Measurements from ENCODE around the gene TTLL6. TPM values are rescaled to one million over a fixed set of nuclear protein-coding genes. Genes with fewer than 3 reads are reported as not detected.

The TTLL6 gene
- polyA plus RNA-seq, 2 of the 4 experiments (the other 2 are of a cell fraction): 1.6 to 7.8 TPM

GRCh38 chr17:48856122-48856821 is 39.2 kb upstream of the TTLL6 start:
- no peak for FAIRE-seq
- DNase-seq (ENCODE audit: low read depth in 1 of 2, low spot score in 1 of 2): no peak
- TF ChIP-seq RFX5 (IDR thresholded peaks at IDR 0.05) (no peak), ZFP36 (IDR thresholded peaks at IDR 0.05; ENCODE audit: borderline replicate concordance, partially characterized antibody) (no peak), MAFK (IDR thresholded peaks at IDR 0.05; ENCODE audit: partially characterized antibody) (no peak)
- no peaks in the 10 kb centered on the region for H3K9me3 ChIP-seq
- H3K4me1 ChIP-seq: no peaks in the 10 kb centered on the region
- H3K4me3 ChIP-seq: no peak overlapping the region
- no peak for ATAC-seq
- ChIA-PET CTCF (interaction anchor here (1.7 to 76.6 kb wide), 3 partner anchors 22 to 178 kb away, joined by 5 to 3251 read pairs (median 19); partner anchors contain the start of genes CALCOCO2 and TTLL6), POLR2A (no interaction called here)
- H3K4me2 ChIP-seq: no peak overlapping the region
- H3K27ac ChIP-seq: no peak overlapping the region
- 81% methylated on average over 3 of the region's 3 CpGs for WGBS (ENCODE audit: missing lambda C conversion rate)

DNA sequence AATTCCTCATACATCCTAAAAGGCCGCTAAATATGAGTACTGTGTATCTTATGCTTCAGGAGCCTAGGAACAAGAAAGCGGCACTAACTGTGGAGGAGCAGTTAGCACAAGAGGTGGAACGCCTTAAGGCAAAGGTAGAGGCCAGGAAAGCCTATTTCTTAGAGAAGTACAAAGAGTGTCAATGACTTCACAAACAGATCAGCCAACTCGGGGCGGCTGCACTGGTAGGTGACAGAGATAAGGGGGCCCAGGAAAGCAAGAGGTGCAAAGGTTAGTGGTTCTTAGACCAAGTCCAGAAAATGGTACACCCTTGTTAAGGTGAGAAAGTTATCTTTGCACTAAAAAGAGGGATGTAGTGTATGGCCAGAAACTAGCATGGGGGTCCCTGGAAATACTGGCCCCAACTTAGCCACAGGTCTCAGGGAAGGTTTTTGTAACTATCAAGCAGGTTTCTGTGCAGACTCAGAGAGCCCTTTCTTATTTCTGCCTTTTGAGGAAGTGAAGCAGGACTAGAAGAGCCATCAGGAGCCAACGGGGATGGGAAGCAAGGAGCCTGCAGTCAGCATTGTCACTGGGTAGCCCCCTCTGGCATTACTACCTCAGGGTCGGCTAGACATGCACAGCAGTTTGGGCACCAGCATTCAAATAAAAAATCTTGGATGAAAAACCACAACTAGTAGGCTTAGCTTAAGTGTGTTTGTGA is 37.9 kb upstream of the TTLL6 start:
- FAIRE-seq: no peak
- DNase-seq (ENCODE audit: low read depth in 1 of 2, low spot score in 1 of 2): no peak
- H3K4me3 ChIP-seq: no peak overlapping the region
- 0 out of 3 replicates have a peak, but pooled peaks cover 5% of the 10 kb centered on the region for H3K4me1 ChIP-seq
- TF ChIP-seq MYC (IDR thresholded peaks at IDR 0.05; ENCODE audit: borderline replicate concordance, low read length): no peak
- TF ChIP-seq, protein P1, sequence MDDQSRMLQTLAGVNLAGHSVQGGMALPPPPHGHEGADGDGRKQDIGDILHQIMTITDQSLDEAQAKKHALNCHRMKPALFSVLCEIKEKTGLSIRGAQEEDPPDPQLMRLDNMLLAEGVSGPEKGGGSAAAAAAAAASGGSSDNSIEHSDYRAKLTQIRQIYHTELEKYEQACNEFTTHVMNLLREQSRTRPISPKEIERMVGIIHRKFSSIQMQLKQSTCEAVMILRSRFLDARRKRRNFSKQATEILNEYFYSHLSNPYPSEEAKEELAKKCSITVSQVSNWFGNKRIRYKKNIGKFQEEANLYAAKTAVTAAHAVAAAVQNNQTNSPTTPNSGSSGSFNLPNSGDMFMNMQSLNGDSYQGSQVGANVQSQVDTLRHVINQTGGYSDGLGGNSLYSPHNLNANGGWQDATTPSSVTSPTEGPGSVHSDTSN (IDR thresholded peaks at IDR 0.05): no peak
- TF ChIP-seq ZFP36 (IDR thresholded peaks at IDR 0.05; ENCODE audit: borderline replicate concordance, partially characterized antibody): no peak
- TF ChIP-seq HEYL (CRISPR knock-in tag; IDR thresholded peaks at IDR 0.05): no peak
- no peak for TF ChIP-seq CBX2 (IDR thresholded peaks at IDR 0.05; ENCODE audit: borderline replicate concordance, low read depth)
- TF ChIP-seq CTCF (IDR thresholded peaks at IDR 0.05): no peak
- no peak for TF ChIP-seq ESRRA (IDR thresholded peaks at IDR 0.05; ENCODE audit: borderline replicate concordance, low read length)
- TF ChIP-seq ZSCAN20 (CRISPR knock-in tag; IDR thresholded peaks at IDR 0.05): no peak
- TF ChIP-seq JUNB (IDR thresholded peaks at IDR 0.05): no peak
- no peak for TF ChIP-seq ZC3H11A (IDR thresholded peaks at IDR 0.05)
- TF ChIP-seq HDAC2 (IDR thresholded peaks at IDR 0.05): no peak
- no peak for TF ChIP-seq PHF8 (IDR thresholded peaks at IDR 0.05; ENCODE audit: borderline replicate concordance, low read depth)
- no peak for TF ChIP-seq NR3C1 (IDR thresholded peaks at IDR 0.05)
- no peak for TF ChIP-seq EP300 (IDR thresholded peaks at IDR 0.05)
- TF ChIP-seq, protein P2, sequence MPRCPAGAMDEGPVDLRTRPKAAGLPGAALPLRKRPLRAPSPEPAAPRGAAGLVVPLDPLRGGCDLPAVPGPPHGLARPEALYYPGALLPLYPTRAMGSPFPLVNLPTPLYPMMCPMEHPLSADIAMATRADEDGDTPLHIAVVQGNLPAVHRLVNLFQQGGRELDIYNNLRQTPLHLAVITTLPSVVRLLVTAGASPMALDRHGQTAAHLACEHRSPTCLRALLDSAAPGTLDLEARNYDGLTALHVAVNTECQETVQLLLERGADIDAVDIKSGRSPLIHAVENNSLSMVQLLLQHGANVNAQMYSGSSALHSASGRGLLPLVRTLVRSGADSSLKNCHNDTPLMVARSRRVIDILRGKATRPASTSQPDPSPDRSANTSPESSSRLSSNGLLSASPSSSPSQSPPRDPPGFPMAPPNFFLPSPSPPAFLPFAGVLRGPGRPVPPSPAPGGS (IDR thresholded peaks at IDR 0.05): no peak
- ATAC-seq: no peak
- H3K9me3 ChIP-seq: no peaks in the 10 kb centered on the region
- POLR2A ChIA-PET: no interaction called here
- CTCF ChIA-PET: interaction anchor here (1.0 to 76.6 kb wide), 5 partner anchors 10 to 176 kb away, joined by 3 to 3251 read pairs (median 5); partner anchors contain the start of genes CALCOCO2 and TTLL6
- H3K4me2 ChIP-seq: no peak overlapping the region
- WGBS (ENCODE audit: missing lambda C conversion rate): 92% methylated on average over 7 of the region's 7 CpGs
- H3K27ac ChIP-seq: no peak overlapping the region
